GM12864 (cell line): Measurements from ENCODE around the gene AP3S2.

Experiments used
- DNase-seq: peaks from one replicate; pipeline ENCODE4 v3.0.0-alpha.2; 2011; ENCODE audit warnings: low read depth
- H3K4me3 ChIP-seq: 2 replicates; pipeline ENCODE4 v1.5.1; 2011; ENCODE audit warnings: mild to moderate bottlenecking, low read depth, low read length, control low read depth
- CTCF ChIP-seq: IDR thresholded peaks from 2 replicates; pipeline ENCODE4 v1.5.1; 2011; ENCODE audit warnings: low read depth, mild to moderate bottlenecking, moderate library complexity, low read length, control low read depth, inconsistent platforms; ENCODE audit errors: missing control alignments

AP3S2 gene

DNA sequence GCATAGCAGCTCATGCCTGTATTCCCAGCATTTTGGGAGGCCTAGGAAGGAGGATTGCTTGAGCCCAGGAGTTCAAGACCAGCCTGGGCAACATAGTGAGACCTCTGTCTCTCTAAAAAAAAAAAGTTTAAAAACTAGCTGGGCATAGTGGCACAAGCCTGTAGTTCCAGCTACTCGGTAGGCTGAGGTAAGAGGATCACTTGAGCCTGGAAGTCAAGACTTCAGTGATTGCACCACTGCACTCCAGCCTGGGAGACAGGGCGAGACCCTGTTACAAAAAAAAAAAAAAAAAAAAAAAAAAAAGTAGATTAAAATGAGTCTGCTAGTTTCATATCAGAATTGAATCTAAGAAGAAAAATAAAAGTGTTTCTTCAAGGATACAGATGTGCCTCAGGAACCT lies 46.7 kb downstream of the AP3S2 start:
- TF ChIP-seq CTCF, result no peak
- H3K4me3 ChIP-seq, result no peak overlapping the region
- DNase-seq, result no peak

DNA sequence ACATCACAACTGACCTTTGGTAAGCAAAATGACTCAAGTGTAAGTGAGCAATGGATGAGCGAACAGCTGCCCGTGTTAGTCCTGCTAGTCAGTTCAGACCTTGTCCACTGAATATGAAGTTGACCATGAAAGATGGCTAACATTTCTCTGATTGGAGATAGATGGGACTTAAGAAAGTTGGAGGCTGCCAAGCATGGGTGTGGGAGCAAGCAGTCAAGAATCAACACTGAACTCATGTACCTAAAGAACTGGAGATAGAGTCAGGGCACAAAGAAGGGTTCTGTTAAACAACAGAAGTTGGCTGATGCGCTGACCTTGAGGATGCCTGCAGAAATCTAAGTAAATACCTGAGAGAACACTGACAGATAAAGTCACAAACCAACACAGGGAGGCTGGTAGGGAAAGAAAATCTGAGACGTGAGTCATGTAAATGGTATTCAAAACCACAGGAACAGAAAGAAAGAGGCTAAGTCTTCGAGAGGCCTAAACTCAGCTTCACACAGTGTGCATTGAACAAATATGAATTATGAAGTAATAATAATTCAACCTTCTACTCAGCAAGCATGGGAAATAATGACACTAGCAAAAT lies 48.4 kb downstream of the AP3S2 start:
- peak; percentile 21 for DNase-seq
- H3K4me3 ChIP-seq, result no peak overlapping the region

GRCh38 chr15:89841962-89842361 lies 51.8 kb downstream of the AP3S2 start:
- no peak for TF ChIP-seq CTCF
- DNase-seq, result no peak
- no peak overlapping the region for H3K4me3 ChIP-seq

More for the DNA sequence above, 48.4 kb downstream of the AP3S2 start:
- no peak for TF ChIP-seq CTCF

DNA sequence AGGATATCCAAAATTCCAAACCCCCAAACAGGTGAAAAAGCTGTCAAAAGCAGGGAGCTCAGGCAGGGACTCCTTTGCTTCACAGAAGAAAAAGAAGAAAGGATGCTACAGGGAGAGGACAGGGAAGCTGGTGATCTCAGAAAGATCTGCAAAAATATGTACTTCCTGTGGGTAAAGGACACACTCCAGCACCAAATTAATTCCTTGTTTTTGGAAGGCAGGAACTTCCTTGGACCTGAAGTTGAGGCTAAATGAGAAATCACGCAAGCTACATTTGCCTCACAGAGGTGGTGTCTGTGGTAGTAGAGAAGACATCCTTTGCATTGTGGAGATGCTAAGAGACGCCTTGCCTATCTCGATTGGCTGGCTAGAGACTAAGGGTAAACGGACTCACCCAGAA lies 52.5 kb downstream of the AP3S2 start:
- no peak for TF ChIP-seq CTCF
- H3K4me3 ChIP-seq, result no peak overlapping the region
- no peak for DNase-seq

GRCh38 chr15:89839167-89839810 lies 54.5 kb downstream of the AP3S2 start:
- TF ChIP-seq CTCF, result no peak
- no peak overlapping the region for H3K4me3 ChIP-seq
- DNase-seq, result no peak

- DNase-seq, result no peak
- no peak for TF ChIP-seq CTCF
- H3K4me3 ChIP-seq, result no peak overlapping the region
Observed at GRCh38 chr15:89837830-89838178, 56.0 kb downstream of the AP3S2 start.

GRCh38 chr15:89837134-89837829 lies 56.5 kb downstream of the AP3S2 start:
- no peak for TF ChIP-seq CTCF
- DNase-seq, result no peak
- no peak overlapping the region for H3K4me3 ChIP-seq
